NCI-H510A (cell line): Measurements from ENCODE around the gene INPP5A.
"Not testable (repeated sequence)": the region's sequence is repeated elsewhere in the genome, so short reads cannot be mapped to it uniquely, and the experiment has no call there.

Source experiments
- DNase-seq: peaks from one replicate; lab custom pipeline; 2025; lab: John Stamatoyannopoulos, UW

INPP5A gene

GRCh38 chr10:132537684-132538001, at the start of gene INPP5A:
Gene INPP5A, plus strand, starts transcription at chr10:132537787. Its CDS starts 310 bp downstream, at chr10:132538097.
- no peak for DNase-seq

GRCh38 chr10:132488231-132488821, 49.3 kb upstream of the INPP5A start:
- no peak for DNase-seq

- no peak for DNase-seq
These were observed 48.4 kb upstream of the INPP5A start for GRCh38 chr10:132489053-132489703.

- no peak for DNase-seq
These were observed 47.7 kb upstream of the INPP5A start for GRCh38 chr10:132489704-132490534.

GRCh38 chr10:132491534-132491933, 46.1 kb upstream of the INPP5A start:
- DNase-seq: not testable (repeated sequence)

GRCh38 chr10:132492323-132493025, 45.1 kb upstream of the INPP5A start:
- DNase-seq: no peak

GRCh38 chr10:132493246-132493755, 44.3 kb upstream of the INPP5A start:
- DNase-seq: no peak

- DNase-seq: no peak
These were observed 43.8 kb upstream of the INPP5A start for GRCh38 chr10:132493756-132494290.

- DNase-seq: no peak
These were observed 42.5 kb upstream of the INPP5A start for GRCh38 chr10:132494866-132495630.

GRCh38 chr10:132496360-132497062, 41.1 kb upstream of the INPP5A start:
- DNase-seq: no peak

- DNase-seq: no peak
These were observed 40.4 kb upstream of the INPP5A start for GRCh38 chr10:132497063-132497680.

- no peak for DNase-seq
These were observed 39.6 kb upstream of the INPP5A start for GRCh38 chr10:132497861-132498561.

GRCh38 chr10:132498562-132499366, 38.8 kb upstream of the INPP5A start:
- no peak for DNase-seq

- DNase-seq: no peak
These were observed 38.3 kb upstream of the INPP5A start for GRCh38 chr10:132499367-132499685.

GRCh38 chr10:132500781-132501415, 36.7 kb upstream of the INPP5A start:
- no peak for DNase-seq

- DNase-seq: no peak
These were observed 34.9 kb upstream of the INPP5A start for GRCh38 chr10:132502544-132503300.

GRCh38 chr10:132503581-132504421, 33.8 kb upstream of the INPP5A start:
- DNase-seq: no peak
